Measurements from ENCODE around the gene CATSPER4. TPM values are rescaled to one million over a fixed set of nuclear protein-coding genes. Genes with fewer than 3 reads are reported as not detected.

The CATSPER4 gene
- total and polyA plus RNA-seq, 2 experiments from 2014 or later = 0.31 TPM; not detected in 1

GRCh38 chr1:26221094-26221493 is 30.7 kb downstream of the CATSPER4 start:
- peaks cover 47% of the 10 kb centered on the region for H3K27me3 ChIP-seq (ENCODE audit: insufficient read depth)
- Mint-ChIP-seq H3K27me3 (ENCODE audit: insufficient read depth, low read depth, poor library complexity) (peaks cover 39% of the 10 kb centered on the region), H3K4me1 (peaks cover 12% of the 10 kb centered on the region), H3K27ac (no peak overlapping the region), H3K4me3 (no peak overlapping the region), H3K9me3 (no peaks in the 10 kb centered on the region), H3K36me3 (ENCODE audit: low read depth) (no peaks in the 10 kb centered on the region)
- no peak overlapping the region for H3K4me2 ChIP-seq
- H3K9me2 ChIP-seq (ENCODE audit: insufficient read depth) = no peaks in the 10 kb centered on the region
- no peak overlapping the region for H3K27ac ChIP-seq (ENCODE audit: low read depth)
- H3K36me3 ChIP-seq (ENCODE audit: insufficient read depth) = no peaks in the 10 kb centered on the region
- H2AFZ ChIP-seq = no peak overlapping the region
- TF ChIP-seq CREB1 (CRISPR knock-in tag; IDR thresholded peaks at IDR 0.05; ENCODE audit: low read depth) (no peak), EZH2 (IDR thresholded peaks at IDR 0.05; ENCODE audit: low read depth, unreplicated experiment) (no peak), CTCF (conservative IDR thresholded peaks at IDR 0.05; ENCODE audit: low read depth in 2 of 2) (no peak), EZH2phosphoT487 (IDR thresholded peaks at IDR 0.05; ENCODE audit: unreplicated experiment) (no peak), ZNF462 (CRISPR knock-in tag; IDR thresholded peaks at IDR 0.05) (no peak), REST (IDR thresholded peaks at IDR 0.05; ENCODE audit: unreplicated experiment) (no peak), ZNF114 (CRISPR knock-in tag; IDR thresholded peaks at IDR 0.05) (no peak), ZNF331 (CRISPR knock-in tag; IDR thresholded peaks at IDR 0.05; ENCODE audit: low read depth) (no peak), ETS1 (IDR thresholded peaks at IDR 0.05) (no peak), STAT1 (IDR thresholded peaks at IDR 0.05; ENCODE audit: unreplicated experiment) (no peak), POLR2AphosphoS5 (IDR thresholded peaks at IDR 0.05; ENCODE audit: low read depth) (no peak), NANOG (IDR thresholded peaks at IDR 0.05; ENCODE audit: borderline replicate concordance) (no peak), JUNB (IDR thresholded peaks at IDR 0.05; ENCODE audit: unreplicated experiment) (no peak)
- H3K4me1 ChIP-seq (ENCODE audit: insufficient read depth) = peaks cover 13% of the 10 kb centered on the region; the same call in 1 of the 2 replicates
- H4K20me1 ChIP-seq (replicated peaks; ENCODE audit: insufficient read depth) = no peaks in the 10 kb centered on the region
- DNase-seq (ENCODE audit: low spot score) (no peak), ATAC-seq (no peak)
- 0 out of 2 replicates have a peak, but pooled peaks cover 7% of the 10 kb centered on the region for H3F3A ChIP-seq (replicated peaks; ENCODE audit: low read depth)
- no peaks in the 10 kb centered on the region for H3K79me2 ChIP-seq (replicated peaks; ENCODE audit: insufficient read depth)
- no peak overlapping the region for H3K4me3 ChIP-seq

Data from GM23338 (cell line).